ENCODE results near the gene FRMPD2. TPM values are rescaled to one million over a fixed set of nuclear protein-coding genes. Genes with fewer than 3 reads are reported as not detected.

FRMPD2 gene
- total RNA-seq, 1 experiment from 2014 or later: 0.44 TPM

- Histone ChIP-seq H3K9ac (ENCODE audit: extremely low read depth, insufficient read length, low read length) (no peak overlapping the region), H3K14ac (ENCODE audit: insufficient read depth, low read length) (no peak overlapping the region; the same call in 1 of the 2 replicates), H3K18ac (ENCODE audit: insufficient read length, low read depth, low read length) (no peak overlapping the region), H4K20me1 (ENCODE audit: control insufficient read depth, insufficient read depth, insufficient read length) (no peaks in the 10 kb centered on the region), H4K8ac (replicated peaks; ENCODE audit: insufficient read length, low read depth, low read length) (no peak overlapping the region), H2BK20ac (ENCODE audit: low read depth, low read length, poor library complexity, severe bottlenecking) (no peak overlapping the region), H3T11ph (ENCODE audit: low read length) (no peak overlapping the region), H3K4me1 (ENCODE audit: insufficient read depth, low read length) (no peaks in the 10 kb centered on the region), H2AFZ (ENCODE audit: low read length) (no peak overlapping the region), H3K27ac (ENCODE audit: insufficient read length, low read depth, low read length) (no peak overlapping the region), H3K23me2 (ENCODE audit: insufficient read length, low read depth, low read length, poor library complexity, severe bottlenecking) (no peaks in the 10 kb centered on the region), H2BK12ac (ENCODE audit: insufficient read length, low read depth, low read length) (no peak overlapping the region), H3K9me3 (ENCODE audit: control insufficient read depth, low read depth, low read length) (no peaks in the 10 kb centered on the region), H2BK120ac (ENCODE audit: low read depth, low read length, poor library complexity, severe bottlenecking) (no peak overlapping the region), H3K23ac (ENCODE audit: insufficient read length, low read depth, low read length) (no peak overlapping the region), H3K4ac (ENCODE audit: low read depth, low read length) (no peak overlapping the region), H3K27me3 (ENCODE audit: insufficient read depth, low read length) (no peaks in the 10 kb centered on the region), H2BK15ac (ENCODE audit: low read depth, low read length) (no peak overlapping the region), H3K79me2 (ENCODE audit: insufficient read depth, low read length) (no peaks in the 10 kb centered on the region), H3K79me1 (ENCODE audit: insufficient read depth, low read depth, low read length, poor library complexity, severe bottlenecking) (no peaks in the 10 kb centered on the region), H3K56ac (ENCODE audit: insufficient read length, low read depth, low read length) (no peak overlapping the region), H2AK5ac (ENCODE audit: insufficient read length, low read length) (no peak overlapping the region), H2BK5ac (ENCODE audit: insufficient read length, low read length) (no peak overlapping the region), H4K5ac (ENCODE audit: insufficient read length, low read depth, low read length) (no peak overlapping the region), H3K4me2 (ENCODE audit: insufficient read depth, insufficient read length, low read length) (no peak overlapping the region), H4K91ac (ENCODE audit: insufficient read length, low read depth, low read length) (no peak overlapping the region)
- H3K4me1 Mint-ChIP-seq: peaks cover 8 to 11% of the 10 kb centered on the region in 2 experiments
- no peak overlapping the region for H3K4me3 Mint-ChIP-seq
- H3K9me3 Mint-ChIP-seq: no peaks in the 10 kb centered on the region; a peak in 1 of 5 replicates
- WGBS (ENCODE audit: extremely low coverage, insufficient read length, low lambda C conversion rate): no CpG with 5 or more reads among the region's 1 CpG
- DNase-seq: no peak
- H3K27ac Mint-ChIP-seq: no peak overlapping the region; a peak in 1 of 7 replicates
- no peaks in the 10 kb centered on the region; a peak in 1 of 7 replicates for H3K36me3 Mint-ChIP-seq (ENCODE audit: insufficient read depth in 1 of 3, low read depth in 3 of 3)
- no peak for TF ChIP-seq CTCF (conservative IDR thresholded peaks at IDR 0.05)
- peaks cover 6% of the 10 kb centered on the region; the same call in 1 of the 2 replicates for H3K27me3 Mint-ChIP-seq (ENCODE audit: low read depth)
Measured at GRCh38 chr10:48224296-48224695, 50.2 kb downstream of the FRMPD2 start.

All from H9 (cell line).